HepG2 (cell line): ENCODE data around the gene U2AF1L4. TPM values are rescaled to one million over a fixed set of nuclear protein-coding genes. Genes with fewer than 3 reads are reported as not detected.
A peak's percentile ranks its signal among the peaks of the same experiment; 100 is the strongest.

Experiments used
- IRF2 ChIP-seq: IDR thresholded peaks from 2 replicates; pipeline ENCODE4 v1.6.1; 2018; ENCODE audit warnings: missing genetic modification reagents, missing compliant biosample characterization
- KDM5B ChIP-seq: sonication (generic); formaldehyde crosslinking; IDR thresholded peaks from 2 replicates; pipeline ENCODE4 v1.4.0; 2020; ENCODE audit warnings: missing genetic modification reagents, mild to moderate bottlenecking, borderline replicate concordance
- MEIS1 ChIP-seq: sonication (generic); formaldehyde crosslinking; IDR thresholded peaks from 2 replicates; pipeline ENCODE4 v1.9.0; 2021; ENCODE audit warnings: mild to moderate bottlenecking, missing genetic modification reagents, moderate library complexity, borderline replicate concordance
- NCOA1 ChIP-seq: sonication (generic); formaldehyde crosslinking; IDR thresholded peaks from 2 replicates; pipeline ENCODE4 v1.9.0; 2021; ENCODE audit warnings: missing genetic modification reagents
- NFE2L1 ChIP-seq: sonication (generic); formaldehyde crosslinking; IDR thresholded peaks from 2 replicates; pipeline ENCODE4 v1.4.0; 2020; ENCODE audit warnings: missing genetic modification reagents, mild to moderate bottlenecking, borderline replicate concordance
- NFE2L2 ChIP-seq: fragments of 150-350 bp; IDR thresholded peaks from 2 replicates; pipeline ENCODE4 v1.6.1; 2014; ENCODE audit warnings: low read length
- NONO ChIP-seq, 2 experiments: fragments of 450-650 bp in 1 of 2; sonication (generic) in 1 of 2; formaldehyde crosslinking in 1 of 2; IDR thresholded peaks in 1 of 2; conservative IDR thresholded peaks in 1 of 2; 2 replicates each; pipeline versions ENCODE4 v1.6.1 to v1.8.0; 2017 to 2022; ENCODE audit warnings: mild to moderate bottlenecking in 1 of 2, missing genetic modification reagents in 1 of 2, moderate library complexity in 1 of 2
- NR2C2 ChIP-seq: sonication (generic); formaldehyde crosslinking; IDR thresholded peaks from 2 replicates; pipeline ENCODE4 v1.4.0; 2020; ENCODE audit warnings: missing genetic modification reagents, mild to moderate bottlenecking, moderate library complexity, borderline replicate concordance
- NR2F1 ChIP-seq, 2 experiments: fragments of 450-650 bp in 1 of 2; formaldehyde crosslinking in 1 of 2; IDR thresholded peaks; 2 replicates each; pipeline versions ENCODE4 v1.5.0 to v1.6.1; 2016 to 2020; ENCODE audit warnings: mild to moderate bottlenecking in 1 of 2, missing compliant biosample characterization in 1 of 2, missing genetic modification reagents in 1 of 2, moderate library complexity in 1 of 2
- ZBTB7A ChIP-seq: sonication (generic); formaldehyde crosslinking; IDR thresholded peaks from 2 replicates; pipeline ENCODE4 v1.8.0; 2022; ENCODE audit warnings: mild to moderate bottlenecking, missing genetic modification reagents
- ZNF232 ChIP-seq: sonication (generic); formaldehyde crosslinking; IDR thresholded peaks from 2 replicates; pipeline ENCODE4 v1.4.0; 2020; ENCODE audit warnings: missing genetic modification reagents, borderline replicate concordance
- ZNF275 ChIP-seq: sonication (generic); formaldehyde crosslinking; IDR thresholded peaks from 2 replicates; pipeline ENCODE4 v1.8.0; 2022; ENCODE audit warnings: missing genetic modification reagents, mild to moderate bottlenecking, inconsistent platforms, borderline replicate concordance
- ZNF501 ChIP-seq: sonication (generic); formaldehyde crosslinking; IDR thresholded peaks from 2 replicates; pipeline ENCODE4 v1.5.1; 2020; ENCODE audit warnings: mild to moderate bottlenecking, moderate library complexity, missing genetic modification reagents
- ZNF780A ChIP-seq: sonication (generic); formaldehyde crosslinking; IDR thresholded peaks from 2 replicates; pipeline ENCODE4 v1.8.0; 2022; ENCODE audit warnings: mild to moderate bottlenecking, missing genetic modification reagents, moderate library complexity
- ZNF790 ChIP-seq: sonication (generic); formaldehyde crosslinking; IDR thresholded peaks from 2 replicates; pipeline ENCODE4 v1.8.0; 2022; ENCODE audit warnings: missing genetic modification reagents, mild to moderate bottlenecking, borderline replicate concordance
- polyA plus RNA-seq, 8 experiments: library from polyadenylated mRNA; depleted of rRNA in 3 of 8; stranded (reverse) in 7 of 8; unstranded in 1 of 8; fragments of >200 nt; fragmentation: Illumina TruSeq in 4 of 8; extraction: Trizol in 4 of 8; gene quantifications; 2 replicates each; pipeline versions ENCODE4 v1.2.1 to v1.2.3, GENCODE V29; 2011 to 2016; ENCODE audit warnings: low read depth in 4 of 8, missing spikeins in 1 of 8, mixed read lengths in 1 of 8; ENCODE audit not compliant: insufficient read depth in 1 of 8
- total RNA-seq, 5 experiments: library from RNA; depleted of rRNA; stranded (reverse); fragments of >200 nt; fragmentation: Illumina TruSeq; extraction: Trizol; gene quantifications; 2 replicates each; pipeline ENCODE4 v1.2.3, GENCODE V29; 2016; ENCODE audit warnings: low read depth in 1 of 5
- TF ChIP-seq, protein P1 (sequence below): sonication (generic); formaldehyde crosslinking; IDR thresholded peaks from 2 replicates; pipeline ENCODE4 v1.5.0; 2020; ENCODE audit warnings: missing genetic modification reagents, mild to moderate bottlenecking, borderline replicate concordance
- TF ChIP-seq, protein P2 (sequence below): sonication (generic); formaldehyde crosslinking; IDR thresholded peaks from 2 replicates; pipeline ENCODE4 v1.5.0; 2020; ENCODE audit warnings: mild to moderate bottlenecking, missing genetic modification reagents
- TF ChIP-seq, protein P3 (sequence below): sonication (generic); formaldehyde crosslinking; IDR thresholded peaks from 2 replicates; pipeline ENCODE4 v1.4.0; 2020; ENCODE audit warnings: missing genetic modification reagents

The U2AF1L4 gene
- total and polyA plus RNA-seq, 2 of the 13 experiments (the other 11 are each of a cell fraction or from before 2014, with no cell fraction given), result 7.9 to 15.4 TPM

GRCh38 chr19:35757749-35758608, 12.8 kb upstream of the U2AF1L4 start, which contains the start of gene PROSER3 (continued):
- TF ChIP-seq NONO (IDR thresholded peaks at IDR 0.05), result no peak
- no peak for TF ChIP-seq NONO (CRISPR knock-in tag; conservative IDR thresholded peaks at IDR 0.05)
- 0 out of 2 replicates have a peak, but pooled peaks have one; percentile 55 for TF ChIP-seq NCOA1 (CRISPR knock-in tag)
- TF ChIP-seq KDM5B (CRISPR knock-in tag), result peak; percentile 45; the same call in 1 of the 2 replicates
- TF ChIP-seq MEIS1 (CRISPR knock-in tag), result no peak
- TF ChIP-seq, protein P1, sequence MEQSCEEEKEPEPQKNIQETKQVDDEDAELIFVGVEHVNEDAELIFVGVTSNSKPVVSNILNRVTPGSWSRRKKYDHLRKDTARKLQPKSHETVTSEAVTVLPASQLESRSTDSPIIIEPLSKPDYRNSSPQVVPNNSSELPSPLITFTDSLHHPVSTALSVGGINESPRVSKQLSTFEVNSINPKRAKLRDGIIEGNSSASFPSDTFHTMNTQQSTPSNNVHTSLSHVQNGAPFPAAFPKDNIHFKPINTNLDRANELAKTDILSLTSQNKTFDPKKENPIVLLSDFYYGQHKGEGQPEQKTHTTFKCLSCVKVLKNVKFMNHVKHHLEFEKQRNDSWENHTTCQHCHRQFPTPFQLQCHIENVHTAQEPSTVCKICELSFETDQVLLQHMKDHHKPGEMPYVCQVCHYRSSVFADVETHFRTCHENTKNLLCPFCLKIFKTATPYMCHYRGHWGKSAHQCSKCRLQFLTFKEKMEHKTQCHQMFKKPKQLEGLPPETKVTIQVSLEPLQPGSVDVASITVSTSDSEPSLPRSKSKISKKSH, result peak; percentile 76; the same call in 1 of the 2 replicates
- TF ChIP-seq, protein P2, sequence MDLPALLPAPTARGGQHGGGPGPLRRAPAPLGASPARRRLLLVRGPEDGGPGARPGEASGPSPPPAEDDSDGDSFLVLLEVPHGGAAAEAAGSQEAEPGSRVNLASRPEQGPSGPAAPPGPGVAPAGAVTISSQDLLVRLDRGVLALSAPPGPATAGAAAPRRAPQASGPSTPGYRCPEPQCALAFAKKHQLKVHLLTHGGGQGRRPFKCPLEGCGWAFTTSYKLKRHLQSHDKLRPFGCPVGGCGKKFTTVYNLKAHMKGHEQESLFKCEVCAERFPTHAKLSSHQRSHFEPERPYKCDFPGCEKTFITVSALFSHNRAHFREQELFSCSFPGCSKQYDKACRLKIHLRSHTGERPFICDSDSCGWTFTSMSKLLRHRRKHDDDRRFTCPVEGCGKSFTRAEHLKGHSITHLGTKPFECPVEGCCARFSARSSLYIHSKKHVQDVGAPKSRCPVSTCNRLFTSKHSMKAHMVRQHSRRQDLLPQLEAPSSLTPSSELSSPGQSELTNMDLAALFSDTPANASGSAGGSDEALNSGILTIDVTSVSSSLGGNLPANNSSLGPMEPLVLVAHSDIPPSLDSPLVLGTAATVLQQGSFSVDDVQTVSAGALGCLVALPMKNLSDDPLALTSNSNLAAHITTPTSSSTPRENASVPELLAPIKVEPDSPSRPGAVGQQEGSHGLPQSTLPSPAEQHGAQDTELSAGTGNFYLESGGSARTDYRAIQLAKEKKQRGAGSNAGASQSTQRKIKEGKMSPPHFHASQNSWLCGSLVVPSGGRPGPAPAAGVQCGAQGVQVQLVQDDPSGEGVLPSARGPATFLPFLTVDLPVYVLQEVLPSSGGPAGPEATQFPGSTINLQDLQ (CRISPR knock-in tag), result no peak
- peak; percentile 46; the same call in 1 of the 2 replicates for TF ChIP-seq ZNF275
- no peak for TF ChIP-seq ZNF790 (CRISPR knock-in tag)
- TF ChIP-seq, protein P3, sequence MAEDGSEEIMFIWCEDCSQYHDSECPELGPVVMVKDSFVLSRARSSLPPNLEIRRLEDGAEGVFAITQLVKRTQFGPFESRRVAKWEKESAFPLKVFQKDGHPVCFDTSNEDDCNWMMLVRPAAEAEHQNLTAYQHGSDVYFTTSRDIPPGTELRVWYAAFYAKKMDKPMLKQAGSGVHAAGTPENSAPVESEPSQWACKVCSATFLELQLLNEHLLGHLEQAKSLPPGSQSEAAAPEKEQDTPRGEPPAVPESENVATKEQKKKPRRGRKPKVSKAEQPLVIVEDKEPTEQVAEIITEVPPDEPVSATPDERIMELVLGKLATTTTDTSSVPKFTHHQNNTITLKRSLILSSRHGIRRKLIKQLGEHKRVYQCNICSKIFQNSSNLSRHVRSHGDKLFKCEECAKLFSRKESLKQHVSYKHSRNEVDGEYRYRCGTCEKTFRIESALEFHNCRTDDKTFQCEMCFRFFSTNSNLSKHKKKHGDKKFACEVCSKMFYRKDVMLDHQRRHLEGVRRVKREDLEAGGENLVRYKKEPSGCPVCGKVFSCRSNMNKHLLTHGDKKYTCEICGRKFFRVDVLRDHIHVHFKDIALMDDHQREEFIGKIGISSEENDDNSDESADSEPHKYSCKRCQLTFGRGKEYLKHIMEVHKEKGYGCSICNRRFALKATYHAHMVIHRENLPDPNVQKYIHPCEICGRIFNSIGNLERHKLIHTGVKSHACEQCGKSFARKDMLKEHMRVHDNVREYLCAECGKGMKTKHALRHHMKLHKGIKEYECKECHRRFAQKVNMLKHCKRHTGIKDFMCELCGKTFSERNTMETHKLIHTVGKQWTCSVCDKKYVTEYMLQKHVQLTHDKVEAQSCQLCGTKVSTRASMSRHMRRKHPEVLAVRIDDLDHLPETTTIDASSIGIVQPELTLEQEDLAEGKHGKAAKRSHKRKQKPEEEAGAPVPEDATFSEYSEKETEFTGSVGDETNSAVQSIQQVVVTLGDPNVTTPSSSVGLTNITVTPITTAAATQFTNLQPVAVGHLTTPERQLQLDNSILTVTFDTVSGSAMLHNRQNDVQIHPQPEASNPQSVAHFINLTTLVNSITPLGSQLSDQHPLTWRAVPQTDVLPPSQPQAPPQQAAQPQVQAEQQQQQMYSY, result no peak
- TF ChIP-seq NFE2L1 (CRISPR knock-in tag), result no peak; the same call in 1 of the 2 replicates
- TF ChIP-seq NFE2L2, result no peak
- no peak for TF ChIP-seq NR2F1 (CRISPR knock-in tag; IDR thresholded peaks at IDR 0.05)
- TF ChIP-seq ZNF501, result peak; percentile 42; the same call in 1 of the 2 replicates
- TF ChIP-seq ZNF232 (CRISPR knock-in tag), result peak; percentile 80; the same call in 1 of the 2 replicates
- TF ChIP-seq ZNF780A (CRISPR knock-in tag), result no peak
- TF ChIP-seq IRF2, result 0 out of 2 replicates have a peak, but pooled peaks have one; percentile 38
- no peak for TF ChIP-seq ZBTB7A (CRISPR knock-in tag)
- TF ChIP-seq NR2C2 (CRISPR knock-in tag), result peak; percentile 84
